H1 (cell line): ENCODE data around the gene MUC5B. TPM values are rescaled to one million over a fixed set of nuclear protein-coding genes. Genes with fewer than 3 reads are reported as not detected.

Experiments
- CTCF ChIA-PET: fragments of 300-600 bp; sonication (Branson Sonifier 250); formaldehyde crosslinking; loops from one replicate; lab custom pipeline; 2021; ENCODE audit not compliant: partially characterized antibody; lab: Charles Lee
- POLR2A ChIA-PET: fragments of 300-600 bp; sonication (Branson Sonifier 250); formaldehyde crosslinking; loops from one replicate; lab custom pipeline; 2021; ENCODE audit warnings: inconsistent platforms; ENCODE audit not compliant: partially characterized antibody; lab: Charles Lee
- DNase-seq, 2 experiments: peaks; one replicate each; pipeline versions ENCODE4 v3.0.0 to v3.0.0-alpha.2; 2010 to 2022; ENCODE audit warnings: low spot score in 2 of 2, low read depth in 1 of 2, mixed read lengths in 1 of 2
- FAIRE-seq: peaks from 2 replicates; lab custom pipeline; 2011; peaks lifted over from hg19 to GRCh38; lab: Jason Lieb, UNC
- H2AFZ ChIP-seq: 2 replicates; pipeline ENCODE4 v1.8.1; 2012; ENCODE audit warnings: low read length, inconsistent platforms
- H2AK5ac ChIP-seq: 2 replicates; pipeline ENCODE4 v1.6.1; 2013; ENCODE audit warnings: low read depth, low read length
- H2BK120ac ChIP-seq: replicated peaks from 2 replicates; pipeline ENCODE3; 2013; ENCODE audit warnings: low read depth, low read length, inconsistent platforms
- H2BK12ac ChIP-seq: 2 replicates; pipeline ENCODE4 v1.6.1; 2013; ENCODE audit warnings: low read depth, low read length
- H2BK15ac ChIP-seq: 2 replicates; pipeline ENCODE4 v1.6.1; 2013; ENCODE audit warnings: low read length
- H2BK20ac ChIP-seq: 2 replicates; pipeline ENCODE4 v1.6.1; 2013; ENCODE audit warnings: low read length
- H2BK5ac ChIP-seq: 2 replicates; pipeline ENCODE4 v1.6.1; 2013; ENCODE audit warnings: low read depth, low read length
- H3K14ac ChIP-seq: 2 replicates; pipeline ENCODE4 v1.6.1; 2013; ENCODE audit warnings: inconsistent platforms; ENCODE audit not compliant: insufficient read length
- H3K18ac ChIP-seq: 2 replicates; pipeline ENCODE4 v1.6.1; 2013; ENCODE audit warnings: low read length; ENCODE audit errors: extremely low read depth
- H3K23ac ChIP-seq: 2 replicates; pipeline ENCODE4 v1.6.1; 2013; ENCODE audit warnings: inconsistent platforms; ENCODE audit not compliant: insufficient read length
- H3K23me2 ChIP-seq: 2 replicates; pipeline ENCODE4 v1.6.1; 2013; ENCODE audit warnings: low read depth, low read length
- H3K27ac ChIP-seq: 2 replicates; pipeline ENCODE4 v1.6.1; 2011; ENCODE audit warnings: low read depth, low read length, inconsistent platforms
- H3K27me3 ChIP-seq, 4 experiments: replicated peaks in 1 of 4; 1 replicate in 1 of 4; 2 replicates in 3 of 4; pipeline versions ENCODE4 v1.6.1 to v1.8.1; 2011 to 2013; ENCODE audit warnings: low read length in 3 of 4, mild to moderate bottlenecking in 3 of 4, inconsistent platforms in 2 of 4, mixed read lengths in 2 of 4, moderate library complexity in 1 of 4; ENCODE audit not compliant: control insufficient read depth in 3 of 4, insufficient read depth in 3 of 4; ENCODE audit errors: extremely low read depth in 1 of 4
- H3K36me3 ChIP-seq, 4 experiments: 2 replicates each; pipeline versions ENCODE4 v1.6.1 to v1.8.1; 2011 to 2013; ENCODE audit warnings: mild to moderate bottlenecking in 4 of 4, low read length in 3 of 4, moderate library complexity in 2 of 4, control low read depth in 1 of 4, inconsistent platforms in 1 of 4; ENCODE audit not compliant: insufficient read depth in 4 of 4, control insufficient read depth in 2 of 4
- H3K4ac ChIP-seq: replicated peaks from 2 replicates; pipeline ENCODE3; 2013; ENCODE audit warnings: low read length, low read depth, mixed read lengths, inconsistent platforms; ENCODE audit not compliant: insufficient read length
- H3K4me1 ChIP-seq, 4 experiments: replicated peaks in 1 of 4; 1 replicate in 1 of 4; 2 replicates in 3 of 4; pipeline versions ENCODE4 v1.6.1 to v1.8.1; 2011 to 2013; ENCODE audit warnings: low read length in 3 of 4, inconsistent platforms in 2 of 4, mixed read lengths in 1 of 4; ENCODE audit not compliant: insufficient read depth in 4 of 4, control insufficient read depth in 3 of 4
- H3K4me2 ChIP-seq, 2 experiments: 2 replicates each; pipeline versions ENCODE4 v1.6.1 to v1.8.1; 2011 to 2013; ENCODE audit warnings: low read depth in 2 of 2, low read length in 2 of 2, control low read depth in 1 of 2, inconsistent platforms in 1 of 2, mild to moderate bottlenecking in 1 of 2; ENCODE audit not compliant: insufficient read depth in 1 of 2
- H3K4me3 ChIP-seq, 4 experiments: fragments of 200-600, 300-600 bp in 1 of 4; sonication (generic), shearing (Covaris generic), sonication (Bioruptor Twin) in 1 of 4; 2 replicates each; pipeline versions ENCODE4 v1.5.1 to v1.8.1; 2011 to 2016; ENCODE audit warnings: low read length in 4 of 4, low read depth in 3 of 4, control low read depth in 2 of 4, inconsistent platforms in 2 of 4, mild to moderate bottlenecking in 2 of 4, mixed read lengths in 1 of 4, moderate library complexity in 1 of 4; ENCODE audit not compliant: insufficient read depth in 2 of 4; ENCODE audit errors: extremely low read depth in 1 of 4
- H3K56ac ChIP-seq: replicated peaks from 2 replicates; pipeline ENCODE3; 2013; ENCODE audit warnings: low read depth, mild to moderate bottlenecking, mixed read lengths, low read length, inconsistent platforms; ENCODE audit not compliant: insufficient read length
- H3K79me1 ChIP-seq: 2 replicates; pipeline ENCODE4 v1.6.1; 2013; ENCODE audit warnings: low read depth, low read length, control low read depth
- H3K79me2 ChIP-seq, 2 experiments: 2 replicates each; pipeline versions ENCODE4 v1.6.1 to v1.8.1; 2012 to 2013; ENCODE audit warnings: low read length in 2 of 2, mild to moderate bottlenecking in 2 of 2, inconsistent platforms in 1 of 2; ENCODE audit not compliant: insufficient read depth in 2 of 2, control insufficient read depth in 1 of 2
- H3K9ac ChIP-seq, 4 experiments: replicated peaks in 1 of 4; 1 replicate in 1 of 4; 2 replicates in 3 of 4; pipeline versions ENCODE4 v1.6.1 to v1.8.1; 2011 to 2013; ENCODE audit warnings: low read depth in 3 of 4, low read length in 3 of 4, control low read depth in 2 of 4, mild to moderate bottlenecking in 2 of 4, moderate library complexity in 2 of 4, inconsistent platforms in 1 of 4; ENCODE audit errors: extremely low read depth in 1 of 4
- H3K9me3 ChIP-seq, 2 experiments: 2 replicates each; pipeline versions ENCODE4 v1.6.1 to v1.8.1; 2012 to 2013; ENCODE audit warnings: mild to moderate bottlenecking in 2 of 2, moderate library complexity in 2 of 2, control low read depth in 1 of 2, inconsistent platforms in 1 of 2, low read depth in 1 of 2, low read length in 1 of 2, mixed read lengths in 1 of 2; ENCODE audit not compliant: insufficient read depth in 2 of 2
- H4K20me1 ChIP-seq, 2 experiments: replicated peaks in 1 of 2; 2 replicates each; pipeline versions ENCODE3 to v1.8.1; 2011 to 2013; ENCODE audit warnings: inconsistent platforms in 2 of 2, low read length in 2 of 2, mild to moderate bottlenecking in 1 of 2; ENCODE audit not compliant: insufficient read depth in 2 of 2, control insufficient read depth in 1 of 2
- H4K5ac ChIP-seq: 2 replicates; pipeline ENCODE4 v1.6.1; 2013; ENCODE audit warnings: low read length, low read depth, mixed read lengths, inconsistent platforms; ENCODE audit not compliant: insufficient read length
- H4K8ac ChIP-seq: 2 replicates; pipeline ENCODE4 v1.8.0; 2013; ENCODE audit warnings: mild to moderate bottlenecking, moderate library complexity, low read length, inconsistent platforms; ENCODE audit not compliant: insufficient read depth; ENCODE audit errors: extremely low read depth
- H4K91ac ChIP-seq: replicated peaks from 2 replicates; pipeline ENCODE3; 2013; ENCODE audit warnings: low read length, mixed read lengths, inconsistent platforms; ENCODE audit not compliant: insufficient read length
- CEBPB ChIP-seq: IDR thresholded peaks from 2 replicates; pipeline ENCODE4 v1.6.1; 2012; ENCODE audit warnings: low read depth, low read length
- CTBP2 ChIP-seq: IDR thresholded peaks from 2 replicates; pipeline ENCODE4 v1.7.0; 2011; ENCODE audit warnings: borderline replicate concordance, mild to moderate bottlenecking, moderate library complexity, mixed read lengths, low read length; ENCODE audit not compliant: insufficient read depth, insufficient read length
- RNF2 ChIP-seq: fragments of 200-900, 300-1000 bp; sonication (generic); IDR thresholded peaks from 2 replicates; pipeline ENCODE4 v1.7.1; 2016; ENCODE audit warnings: borderline replicate concordance, low read depth, mild to moderate bottlenecking, antibody characterized with exemption, low read length; ENCODE audit not compliant: poor library complexity, severe bottlenecking; ENCODE audit errors: missing control alignments
- SAP30 ChIP-seq: fragments of 300-600 bp; sonication (generic); IDR thresholded peaks from 2 replicates; pipeline ENCODE4 v1.7.1; 2012; ENCODE audit warnings: low read length, moderate library complexity, mild to moderate bottlenecking, inconsistent platforms; ENCODE audit not compliant: insufficient read depth, insufficient replicate concordance
- SP1 ChIP-seq: IDR thresholded peaks from 2 replicates; pipeline ENCODE4 v1.6.1; 2011; ENCODE audit warnings: low read depth, low read length
- SP2 ChIP-seq: IDR thresholded peaks from 2 replicates; pipeline ENCODE4 v1.6.1; 2012; ENCODE audit warnings: mild to moderate bottlenecking, low read length, inconsistent platforms
- TAF7 ChIP-seq: optimal IDR thresholded peaks from 2 replicates; pipeline ENCODE3; 2011; ENCODE audit warnings: low read depth, mild to moderate bottlenecking, inconsistent platforms, low read length, moderate library complexity, borderline replicate concordance
- TBP ChIP-seq: IDR thresholded peaks from 2 replicates; pipeline ENCODE4 v1.6.1; 2011; ENCODE audit warnings: low read depth, low read length, improper control_type of control experiment
- WGBS, 2 experiments: shearing (Covaris generic) in 1 of 2; methylation state at CpG; one replicate each; pipeline versions ENCODE4 v1.1.6 to v1.1.7; 2013 to 2015; ENCODE audit warnings: low lambda C conversion rate in 2 of 2, mixed read lengths in 2 of 2, inconsistent platforms in 1 of 2, low coverage in 1 of 2, missing lambda C conversion rate in 1 of 2; ENCODE audit not compliant: insufficient replicate concordance in 2 of 2, insufficient coverage in 1 of 2, insufficient read length in 1 of 2; ENCODE audit errors: extremely low coverage in 1 of 2, missing lambda C conversion rate in 1 of 2; 5-methylcytosine and 5-hydroxymethylcytosine counted together
- polyA plus RNA-seq, 7 experiments: library from polyadenylated mRNA; depleted of rRNA in 3 of 7; stranded (reverse) in 5 of 7; unstranded in 2 of 7; fragments of >200 nt in 5 of 7; fragments of 200-250 nt in 2 of 7; gene quantifications; 1 replicate in 5 of 7; 2 replicates in 1 of 7; 4 replicates in 1 of 7; pipeline versions ENCODE4 v1.2.1 to v1.2.3, GENCODE V29; 2011 to 2013; ENCODE audit warnings: missing spikeins in 2 of 7, mixed read lengths in 2 of 7
- total RNA-seq: library from RNA; stranded (reverse); fragmentation: NEBNext Ultra II Directional; extraction: Animal tissue kit (Norgen Biotek cat#: 25700); gene quantifications from 2 replicates; pipeline ENCODE4 v1.2.1, GENCODE V29; 2021
- TF ChIP-seq, protein P1 (sequence below): IDR thresholded peaks from 2 replicates; pipeline ENCODE4 v1.6.1; 2012; ENCODE audit warnings: inconsistent platforms
- TF ChIP-seq, protein P2 (sequence below): IDR thresholded peaks from 2 replicates; pipeline ENCODE4 v1.6.1; 2012; ENCODE audit warnings: low read length, inconsistent platforms

The MUC5B gene
- total and polyA plus RNA-seq, 2 of the 8 experiments (the other 6 are each of a cell fraction or from before 2014, with no cell fraction given), result 0.02 to 0.03 TPM

DNA sequence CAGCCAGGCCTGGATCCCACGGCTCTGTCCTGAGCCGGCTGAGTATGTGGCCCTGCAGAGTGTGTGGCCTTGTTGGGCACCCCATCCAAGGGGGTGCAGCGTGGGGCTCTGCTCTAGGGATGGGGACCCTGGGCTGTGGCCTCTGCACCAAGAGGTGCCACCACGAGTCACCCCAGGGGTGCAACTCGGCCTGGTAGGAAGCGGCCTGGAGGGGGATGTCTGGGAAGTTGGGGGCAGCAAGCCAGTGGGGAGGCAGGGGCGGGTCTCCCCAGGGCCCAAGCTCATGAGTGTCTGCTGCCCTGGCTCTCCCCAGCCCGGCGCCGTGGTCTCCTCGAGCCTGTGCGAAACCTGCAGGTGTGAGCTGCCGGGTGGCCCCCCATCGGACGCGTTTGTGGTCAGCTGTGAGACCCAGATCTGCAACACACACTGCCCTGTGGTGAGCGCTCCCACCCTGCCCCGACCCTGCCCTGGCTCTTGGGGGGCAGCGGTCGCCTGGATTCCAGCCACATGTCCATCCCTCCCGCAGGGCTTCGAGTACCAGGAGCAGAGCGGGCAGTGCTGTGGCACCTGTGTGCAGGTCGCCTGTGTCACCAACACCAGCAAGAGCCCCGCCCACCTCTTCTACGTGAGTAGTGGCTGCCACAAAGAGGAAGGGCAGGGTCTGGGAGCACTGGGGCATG, 24.2 kb upstream of the MUC5B start:
- Histone ChIP-seq H2BK5ac (no peak overlapping the region), H4K8ac (no peak overlapping the region), H2BK15ac (no peak overlapping the region), H3K79me2 (no peaks in the 10 kb centered on the region), H2BK120ac (no peak overlapping the region), H3K4me3 (no peak overlapping the region), H3K4me2 (no peak overlapping the region), H3K14ac (no peak overlapping the region), H2AFZ (no peak overlapping the region), H3K36me3 (no peaks in the 10 kb centered on the region), H3K23me2 (no peaks in the 10 kb centered on the region; the same call in 1 of the 2 replicates), H2AK5ac (no peak overlapping the region), H3K79me1 (no peaks in the 10 kb centered on the region), H4K20me1 (no peaks in the 10 kb centered on the region), H4K5ac (no peak overlapping the region), H3K23ac (no peak overlapping the region), H4K91ac (no peak overlapping the region), H2BK20ac (no peak overlapping the region), H3K4me1 (no peaks in the 10 kb centered on the region; a peak in 1 of 7 replicates), H3K4ac (no peak overlapping the region), H3K18ac (no peak overlapping the region), H3K9ac (no peak overlapping the region), H3K56ac (no peak overlapping the region), H3K27me3 (peaks cover 0 to 2% (median 0%) of the 10 kb centered on the region in 4 experiments; a peak in 1 of 7 replicates), H2BK12ac (no peak overlapping the region), H3K27ac (no peak overlapping the region), H3K9me3 (peaks cover 0 to 13% of the 10 kb centered on the region in 2 experiments; a peak in 1 of 4 replicates)
- CTCF ChIA-PET, result interaction anchor here (0.6 kb wide), 1 partner anchor 234 kb away, joined by 3 read pairs; no protein-coding TSS in a partner anchor
- DNase-seq, result no peak
- FAIRE-seq, result no peak
- 81% methylated on average over 22 of the region's 26 CpGs; no CpG with 5 or more reads in 1 of the 2 experiments for WGBS, 2 experiments
- POLR2A ChIA-PET, result no interaction called here
- no peak for TF ChIP-seq SAP30
- no peak for TF ChIP-seq CTBP2
- TF ChIP-seq RNF2, result no peak
- no peak for TF ChIP-seq TBP
- TF ChIP-seq SP1, result no peak
- no peak for TF ChIP-seq TAF7
- no peak for TF ChIP-seq CEBPB
- TF ChIP-seq, protein P1, sequence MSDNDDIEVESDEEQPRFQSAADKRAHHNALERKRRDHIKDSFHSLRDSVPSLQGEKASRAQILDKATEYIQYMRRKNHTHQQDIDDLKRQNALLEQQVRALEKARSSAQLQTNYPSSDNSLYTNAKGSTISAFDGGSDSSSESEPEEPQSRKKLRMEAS, result no peak
- TF ChIP-seq SP2, result no peak
- TF ChIP-seq, protein P2, sequence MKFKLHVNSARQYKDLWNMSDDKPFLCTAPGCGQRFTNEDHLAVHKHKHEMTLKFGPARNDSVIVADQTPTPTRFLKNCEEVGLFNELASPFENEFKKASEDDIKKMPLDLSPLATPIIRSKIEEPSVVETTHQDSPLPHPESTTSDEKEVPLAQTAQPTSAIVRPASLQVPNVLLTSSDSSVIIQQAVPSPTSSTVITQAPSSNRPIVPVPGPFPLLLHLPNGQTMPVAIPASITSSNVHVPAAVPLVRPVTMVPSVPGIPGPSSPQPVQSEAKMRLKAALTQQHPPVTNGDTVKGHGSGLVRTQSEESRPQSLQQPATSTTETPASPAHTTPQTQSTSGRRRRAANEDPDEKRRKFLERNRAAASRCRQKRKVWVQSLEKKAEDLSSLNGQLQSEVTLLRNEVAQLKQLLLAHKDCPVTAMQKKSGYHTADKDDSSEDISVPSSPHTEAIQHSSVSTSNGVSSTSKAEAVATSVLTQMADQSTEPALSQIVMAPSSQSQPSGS, result no peak
